ENCODE results near the gene DNMT3A. TPM values are rescaled to one million over a fixed set of nuclear protein-coding genes. Genes with fewer than 3 reads are reported as not detected.

The DNMT3A gene
- total RNA-seq, 1 experiment from 2014 or later: 215 TPM

DNA sequence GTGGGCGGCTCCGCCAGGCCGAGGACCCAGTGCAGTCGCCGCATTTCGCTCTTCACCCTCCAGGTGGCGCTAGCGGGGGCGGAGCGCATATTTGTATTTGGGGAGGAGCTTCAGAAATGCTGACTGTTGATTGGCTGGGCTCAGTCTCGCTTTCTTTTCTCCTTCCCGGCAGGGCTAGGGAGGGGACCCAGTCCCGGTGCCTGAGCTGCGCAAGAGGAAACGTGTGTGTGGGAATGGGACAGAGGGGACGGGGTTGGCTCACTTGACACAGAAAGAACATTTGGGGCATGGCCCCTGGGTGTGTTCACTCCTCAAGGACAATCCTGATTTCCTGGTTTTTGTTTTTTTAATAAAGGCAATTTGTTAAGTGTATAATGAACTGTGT is 20.3 kb upstream of the DNMT3A start:
- H3T11ph ChIP-seq (ENCODE audit: low read length): no peak overlapping the region
- H3K4me2 ChIP-seq (ENCODE audit: insufficient read depth, insufficient read length, low read length): peak overlapping the region; percentile 38

More for the DNA sequence above, 20.3 kb upstream of the DNMT3A start:
- H3K9me3 ChIP-seq (ENCODE audit: control insufficient read depth, low read depth, low read length): no peaks in the 10 kb centered on the region
- H2BK20ac ChIP-seq (ENCODE audit: low read depth, low read length, poor library complexity, severe bottlenecking): no peak overlapping the region
- WGBS (ENCODE audit: extremely low coverage, insufficient read length, low lambda C conversion rate): no CpG with 5 or more reads among the region's 16 CpGs
- H3K56ac ChIP-seq (ENCODE audit: insufficient read length, low read depth, low read length): no peak overlapping the region
- H2AK5ac ChIP-seq (ENCODE audit: insufficient read length, low read length): no peak overlapping the region
- DNase-seq: peak; percentile 96
- H3K4me3 Mint-ChIP-seq: no peak overlapping the region
- no peak overlapping the region for H2BK12ac ChIP-seq (ENCODE audit: insufficient read length, low read depth, low read length)
- no peak overlapping the region for H2BK120ac ChIP-seq (ENCODE audit: low read depth, low read length, poor library complexity, severe bottlenecking)
- peaks cover 30% of the 10 kb centered on the region in 2 experiments for H3K4me1 Mint-ChIP-seq
- no peak overlapping the region for H3K27ac ChIP-seq (ENCODE audit: insufficient read length, low read depth, low read length)
- no peak overlapping the region for H4K91ac ChIP-seq (ENCODE audit: insufficient read length, low read depth, low read length)
- H2BK15ac ChIP-seq (ENCODE audit: low read depth, low read length): no peak overlapping the region
- H3K14ac ChIP-seq (ENCODE audit: insufficient read depth, low read length): no peak overlapping the region
- H3K9ac ChIP-seq (ENCODE audit: extremely low read depth, insufficient read length, low read length): no peak overlapping the region
- H2AFZ ChIP-seq (ENCODE audit: low read length): no peak overlapping the region
- TF ChIP-seq, protein P1, sequence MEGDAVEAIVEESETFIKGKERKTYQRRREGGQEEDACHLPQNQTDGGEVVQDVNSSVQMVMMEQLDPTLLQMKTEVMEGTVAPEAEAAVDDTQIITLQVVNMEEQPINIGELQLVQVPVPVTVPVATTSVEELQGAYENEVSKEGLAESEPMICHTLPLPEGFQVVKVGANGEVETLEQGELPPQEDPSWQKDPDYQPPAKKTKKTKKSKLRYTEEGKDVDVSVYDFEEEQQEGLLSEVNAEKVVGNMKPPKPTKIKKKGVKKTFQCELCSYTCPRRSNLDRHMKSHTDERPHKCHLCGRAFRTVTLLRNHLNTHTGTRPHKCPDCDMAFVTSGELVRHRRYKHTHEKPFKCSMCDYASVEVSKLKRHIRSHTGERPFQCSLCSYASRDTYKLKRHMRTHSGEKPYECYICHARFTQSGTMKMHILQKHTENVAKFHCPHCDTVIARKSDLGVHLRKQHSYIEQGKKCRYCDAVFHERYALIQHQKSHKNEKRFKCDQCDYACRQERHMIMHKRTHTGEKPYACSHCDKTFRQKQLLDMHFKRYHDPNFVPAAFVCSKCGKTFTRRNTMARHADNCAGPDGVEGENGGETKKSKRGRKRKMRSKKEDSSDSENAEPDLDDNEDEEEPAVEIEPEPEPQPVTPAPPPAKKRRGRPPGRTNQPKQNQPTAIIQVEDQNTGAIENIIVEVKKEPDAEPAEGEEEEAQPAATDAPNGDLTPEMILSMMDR (conservative IDR thresholded peaks at IDR 0.05): peak; percentile 98
- H4K8ac ChIP-seq (replicated peaks; ENCODE audit: insufficient read length, low read depth, low read length): no peak overlapping the region
- no peaks in the 10 kb centered on the region for H3K79me2 ChIP-seq (ENCODE audit: insufficient read depth, low read length)
- H3K18ac ChIP-seq (ENCODE audit: insufficient read length, low read depth, low read length): no peak overlapping the region
- peaks cover 73% of the 10 kb centered on the region for H3K27me3 Mint-ChIP-seq (ENCODE audit: low read depth)
- H3K9me3 Mint-ChIP-seq: peaks cover 1 to 6% of the 10 kb centered on the region in 2 experiments; a peak in 3 of 5 replicates
- no peak overlapping the region for H3K4ac ChIP-seq (ENCODE audit: low read depth, low read length)
- no peak overlapping the region for H3K23ac ChIP-seq (ENCODE audit: insufficient read length, low read depth, low read length)
- no peak overlapping the region for H3K27ac Mint-ChIP-seq
- peaks cover 0 to 10% (median 5%) of the 10 kb centered on the region in 3 experiments; a peak in 3 of 7 replicates for H3K36me3 Mint-ChIP-seq (ENCODE audit: insufficient read depth in 1 of 3, low read depth in 3 of 3)
- H2BK5ac ChIP-seq (ENCODE audit: insufficient read length, low read length): no peak overlapping the region
- H4K20me1 ChIP-seq (ENCODE audit: control insufficient read depth, insufficient read depth, insufficient read length): no peaks in the 10 kb centered on the region
- H3K4me1 ChIP-seq (ENCODE audit: insufficient read depth, low read length): no peaks in the 10 kb centered on the region; the same call in 1 of the 2 replicates
- no peaks in the 10 kb centered on the region for H3K23me2 ChIP-seq (ENCODE audit: insufficient read length, low read depth, low read length, poor library complexity, severe bottlenecking)
- H3K79me1 ChIP-seq (ENCODE audit: insufficient read depth, low read depth, low read length, poor library complexity, severe bottlenecking): no peaks in the 10 kb centered on the region
- H3K27me3 ChIP-seq (ENCODE audit: insufficient read depth, low read length): peaks cover 2% of the 10 kb centered on the region; the same call in 1 of the 2 replicates
- no peak overlapping the region for H4K5ac ChIP-seq (ENCODE audit: insufficient read length, low read depth, low read length)

All from H9 (cell line).